Liver (tissue), 3 donors: ENCODE measurements around the gene PDE4D.

Experiments
- ATF3 ChIP-seq: IDR thresholded peaks from 2 replicates; pipeline ENCODE4 v1.6.1; 2016; ENCODE audit warnings: antibody characterized with exemption
- CTCF ChIP-seq: fragments of 150-350 bp; IDR thresholded peaks from 2 replicates; pipeline ENCODE4 v1.5.1; 2017; ENCODE audit warnings: improper control_type of control experiment, low read depth, low read length; ENCODE audit not compliant: missing input control
- YY1 ChIP-seq: IDR thresholded peaks from 2 replicates; pipeline ENCODE4 v1.6.1; 2016; ENCODE audit warnings: antibody characterized with exemption, mild to moderate bottlenecking
- donor health status: healthy.
- donor health status: healthy.

- TF ChIP-seq CTCF (no peak), ATF3 (no peak), YY1 (no peak)
Measured at GRCh38 chr5:59254055-59254687, 639.4 kb downstream of the PDE4D start.
